ENCODE measurements around the gene CEP112. TPM values are rescaled to one million over a fixed set of nuclear protein-coding genes. Genes with fewer than 3 reads are reported as not detected.

Gene CEP112
- total and polyA plus RNA-seq, 9 of the 15 experiments (the other 6 are each of a cell fraction or from before 2014, with no cell fraction given) = 0.84 TPM; not detected in 8

- TF ChIP-seq ZNF407 (IDR thresholded peaks at IDR 0.05; ENCODE audit: low read depth) (no peak), ZNF518B (CRISPR knock-in tag; IDR thresholded peaks at IDR 0.05) (no peak), PREB (CRISPR knock-in tag; IDR thresholded peaks at IDR 0.05) (no peak), RNF219 (CRISPR knock-in tag; IDR thresholded peaks at IDR 0.05) (no peak)
Observed at GRCh38 chr17:65627891-65628643, 563.9 kb downstream of the CEP112 start (continued).
